Posterior vena cava (tissue), 2 donors: ENCODE results near the gene PPP1R2. TPM values are rescaled to one million over a fixed set of nuclear protein-coding genes. Genes with fewer than 3 reads are reported as not detected.

Source experiments
- DNase-seq: peaks from one replicate; pipeline ENCODE4 v3.0.0-alpha.2; 2020; ENCODE audit warnings: low spot score
- intact Hi-C, 2 donors: fragments of 100-400 bp; cut with DNase I; formaldehyde crosslinking; loops; one replicate each; pipeline versions ENCODE4 v1.14.1 to v1.14.2; 2022 to 2023
- total RNA-seq, 2 donors: library from RNA; stranded (reverse); fragmentation: NEBNext Ultra II Directional; extraction: Animal tissue kit (Norgen Biotek cat#: 25700); gene quantifications; one replicate each; pipeline ENCODE4 v1.2.1, GENCODE V29; 2021
- donor health status: DM: yes; HTN: yes; CAD: no.
- donor health status: DM: yes; HTN: yes; CAD: no.

PPP1R2 gene
- total RNA-seq, 2 donors from 2014 or later, result 56.7 to 62.6 TPM

- DNase-seq, result no peak
- intact Hi-C loops, result no loop called here
Measured at GRCh38 chr3:195570344-195570743, 27.2 kb upstream of the PPP1R2 start.

- DNase-seq, result no peak
- intact Hi-C loops, result no loop called here
Measured at GRCh38 chr3:195568630-195569029, 25.5 kb upstream of the PPP1R2 start.

GRCh38 chr3:195566797-195567196, 23.7 kb upstream of the PPP1R2 start:
- DNase-seq, result no peak
- intact Hi-C loops, result no loop called here

GRCh38 chr3:195565716-195566115, 22.6 kb upstream of the PPP1R2 start:
- DNase-seq, result no peak
- intact Hi-C loops, result no loop called here

- intact Hi-C loops, result no loop called here
- DNase-seq, result no peak
Measured at GRCh38 chr3:195563317-195563716, 20.2 kb upstream of the PPP1R2 start.

- no peak for DNase-seq
- intact Hi-C loops, result no loop called here
Measured at GRCh38 chr3:195559723-195560409, 16.7 kb upstream of the PPP1R2 start.

- intact Hi-C loops, result no loop called here
- no peak for DNase-seq
Measured at GRCh38 chr3:195558602-195559001, 15.5 kb upstream of the PPP1R2 start.

GRCh38 chr3:195557322-195557721, 14.2 kb upstream of the PPP1R2 start:
- no peak for DNase-seq
- intact Hi-C loops, result no loop called here

GRCh38 chr3:195556390-195556789, 13.3 kb upstream of the PPP1R2 start:
- no peak for DNase-seq
- intact Hi-C loops, result no loop called here

- intact Hi-C loops, result no loop called here
- no peak for DNase-seq
Measured at GRCh38 chr3:195555110-195555509, 12.0 kb upstream of the PPP1R2 start.

- intact Hi-C loops, result no loop called here
Measured at GRCh38 chr3:195554458-195554857, 11.3 kb upstream of the PPP1R2 start.

GRCh38 chr3:195553268-195553667, 10.1 kb upstream of the PPP1R2 start:
- no peak for DNase-seq
- intact Hi-C loops, result no loop called here

More at GRCh38 chr3:195554458-195554857, 11.3 kb upstream of the PPP1R2 start:
- DNase-seq, result no peak

- DNase-seq, result no peak
- intact Hi-C loops, result no loop called here
Measured at GRCh38 chr3:195551381-195551978, 8.4 kb upstream of the PPP1R2 start.

GRCh38 chr3:195550723-195551122, 7.6 kb upstream of the PPP1R2 start:
- DNase-seq, result no peak
- intact Hi-C loops, result no loop called here

- intact Hi-C loops, result no loop called here
- DNase-seq, result no peak
Measured at GRCh38 chr3:195549931-195550519, 6.9 kb upstream of the PPP1R2 start.

GRCh38 chr3:195548987-195549386, 5.9 kb upstream of the PPP1R2 start:
- intact Hi-C loops, result no loop called here

GRCh38 chr3:195548501-195548900, 5.4 kb upstream of the PPP1R2 start:
- intact Hi-C loops, result no loop called here
- DNase-seq, result no peak

More at GRCh38 chr3:195548987-195549386, 5.9 kb upstream of the PPP1R2 start:
- no peak for DNase-seq

GRCh38 chr3:195548006-195548405, 4.9 kb upstream of the PPP1R2 start:
- intact Hi-C loops, result no loop called here

GRCh38 chr3:195546130-195546560, 3.0 kb upstream of the PPP1R2 start:
- no peak for DNase-seq
- intact Hi-C loops, result no loop called here

More at GRCh38 chr3:195548006-195548405, 4.9 kb upstream of the PPP1R2 start:
- DNase-seq, result no peak

GRCh38 chr3:195544634-195545033, 1.5 kb upstream of the PPP1R2 start:
- intact Hi-C loops, result no loop called here

GRCh38 chr3:195544230-195544536, 1.1 kb upstream of the PPP1R2 start:
- intact Hi-C loops, result no loop called here
- DNase-seq, result no peak

More at GRCh38 chr3:195544634-195545033, 1.5 kb upstream of the PPP1R2 start:
- DNase-seq, result no peak
